Vagina (tissue), 2 donors: Measurements from ENCODE around the gene DOK3. TPM values are rescaled to one million over a fixed set of nuclear protein-coding genes. Genes with fewer than 3 reads are reported as not detected.

Source experiments
- DNase-seq, 2 donors: peaks; one replicate each; pipeline ENCODE4 v3.0.0-alpha.2; 2017; ENCODE audit errors: extremely low spot score in 2 of 2
- H3K27ac ChIP-seq: fragments of 200-600 bp; sonication (generic); one replicate; pipeline ENCODE4 v1.5.1; 2019
- H3K27me3 ChIP-seq: fragments of 200-600 bp; sonication (generic); one replicate; pipeline ENCODE4 v1.5.1; 2019
- H3K36me3 ChIP-seq, 2 donors: fragments of 200-600 bp; sonication (generic); one replicate each; pipeline ENCODE4 v1.5.1; 2017 to 2019
- H3K4me1 ChIP-seq: fragments of 200-600 bp; sonication (generic); one replicate; pipeline ENCODE4 v1.5.1; 2019
- H3K4me3 ChIP-seq, 2 donors: fragments of 200-600 bp; sonication (generic); 1 replicate in 1 of 2; 2 replicates in 1 of 2; pipeline ENCODE4 v1.5.1; 2016 to 2019
- H3K9me3 ChIP-seq: fragments of 200-600 bp; sonication (generic); one replicate; pipeline ENCODE4 v1.5.1; 2019
- POLR2A ChIP-seq, 2 donors: fragments of 450-650 bp; IDR thresholded peaks; one replicate each; pipeline ENCODE4 v1.6.1; 2017; ENCODE audit warnings: antibody characterized with exemption in 2 of 2, mild to moderate bottlenecking in 2 of 2, moderate library complexity in 2 of 2
- POLR2AphosphoS5 ChIP-seq, 2 donors: sonication (generic); formaldehyde crosslinking; IDR thresholded peaks; one replicate each; pipeline ENCODE4 v1.9.0; 2017; ENCODE audit warnings: antibody characterized with exemption in 2 of 2, mild to moderate bottlenecking in 2 of 2, low read depth in 1 of 2; ENCODE audit not compliant: insufficient read depth in 1 of 2
- intact Hi-C: fragments of 100-400 bp; cut with DNase I; formaldehyde crosslinking; loops from one replicate; pipeline ENCODE4 v1.15.1; 2023
- total RNA-seq: library from RNA; depleted of rRNA; stranded (reverse); fragments of >200 nt; gene quantifications from one replicate; pipeline ENCODE4 v1.2.3, GENCODE V29; 2016
- TF ChIP-seq, protein P1 (sequence below), 3 experiments: fragments of 450-650 bp in 2 of 3; fragments of 200-600 bp in 1 of 3; sonication (generic) in 1 of 3; IDR thresholded peaks; one replicate each; pipeline ENCODE4 v1.5.1; 2017 to 2019; ENCODE audit warnings: antibody characterized with exemption in 3 of 3, mild to moderate bottlenecking in 2 of 3, moderate library complexity in 2 of 3

The DOK3 gene
- total RNA-seq, 1 donor from 2014 or later, result 12.0 TPM

DNA sequence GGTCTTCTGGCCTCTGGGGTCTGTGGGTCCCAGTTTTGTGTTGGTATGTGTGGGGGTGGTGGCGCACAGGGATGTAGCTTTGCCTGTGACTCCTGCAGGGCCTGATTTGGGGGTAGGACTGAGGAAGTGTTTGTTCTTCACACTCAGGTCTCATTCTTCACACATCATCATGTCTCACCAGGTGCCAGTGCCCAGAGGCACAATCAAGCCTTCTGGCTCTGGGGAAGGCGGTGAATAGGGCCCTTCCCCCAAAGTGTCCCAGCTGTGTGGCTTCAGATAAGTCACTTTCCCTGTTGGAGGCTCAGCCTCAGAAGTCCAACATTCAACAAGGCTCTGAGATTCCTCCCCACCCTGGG lies 41.3 kb downstream of the DOK3 start:
- H3K9me3 ChIP-seq, result no peaks in the 10 kb centered on the region
- no peak for DNase-seq
- H3K36me3 ChIP-seq, result peaks cover 0 to 24% of the 10 kb centered on the region in 2 donors
- peaks cover 42% of the 10 kb centered on the region for H3K4me1 ChIP-seq
- TF ChIP-seq POLR2A (IDR thresholded peaks at IDR 0.05), result no peak
- no peak for TF ChIP-seq POLR2AphosphoS5 (IDR thresholded peaks at IDR 0.05; ENCODE audit: insufficient read depth in 1 of 2, low read depth in 1 of 2)
- TF ChIP-seq, protein P1, sequence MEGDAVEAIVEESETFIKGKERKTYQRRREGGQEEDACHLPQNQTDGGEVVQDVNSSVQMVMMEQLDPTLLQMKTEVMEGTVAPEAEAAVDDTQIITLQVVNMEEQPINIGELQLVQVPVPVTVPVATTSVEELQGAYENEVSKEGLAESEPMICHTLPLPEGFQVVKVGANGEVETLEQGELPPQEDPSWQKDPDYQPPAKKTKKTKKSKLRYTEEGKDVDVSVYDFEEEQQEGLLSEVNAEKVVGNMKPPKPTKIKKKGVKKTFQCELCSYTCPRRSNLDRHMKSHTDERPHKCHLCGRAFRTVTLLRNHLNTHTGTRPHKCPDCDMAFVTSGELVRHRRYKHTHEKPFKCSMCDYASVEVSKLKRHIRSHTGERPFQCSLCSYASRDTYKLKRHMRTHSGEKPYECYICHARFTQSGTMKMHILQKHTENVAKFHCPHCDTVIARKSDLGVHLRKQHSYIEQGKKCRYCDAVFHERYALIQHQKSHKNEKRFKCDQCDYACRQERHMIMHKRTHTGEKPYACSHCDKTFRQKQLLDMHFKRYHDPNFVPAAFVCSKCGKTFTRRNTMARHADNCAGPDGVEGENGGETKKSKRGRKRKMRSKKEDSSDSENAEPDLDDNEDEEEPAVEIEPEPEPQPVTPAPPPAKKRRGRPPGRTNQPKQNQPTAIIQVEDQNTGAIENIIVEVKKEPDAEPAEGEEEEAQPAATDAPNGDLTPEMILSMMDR (IDR thresholded peaks at IDR 0.05), result no peak
- intact Hi-C loops, result no loop called here
- no peak overlapping the region for H3K4me3 ChIP-seq
- no peak overlapping the region for H3K27ac ChIP-seq
- H3K27me3 ChIP-seq, result no peaks in the 10 kb centered on the region

DNA sequence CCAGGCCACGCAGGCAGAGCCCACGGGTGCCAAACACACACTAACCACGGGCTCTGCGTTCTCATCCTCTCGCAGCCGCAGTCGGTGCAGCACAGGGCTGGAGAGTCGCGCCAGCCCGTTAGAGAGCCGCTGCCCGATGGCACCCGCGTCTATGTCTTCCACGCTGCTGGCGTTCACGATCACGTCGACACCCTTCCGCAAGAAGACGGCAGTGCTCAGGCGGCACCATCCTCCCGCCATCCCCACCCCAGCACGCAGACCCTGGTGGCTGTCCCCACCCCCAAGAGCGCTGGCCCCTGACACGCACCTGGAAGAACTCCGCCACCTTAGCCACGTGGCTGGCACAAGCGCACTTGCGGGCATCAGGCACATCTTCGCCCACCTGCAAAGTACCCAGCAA lies 42.2 kb downstream of the DOK3 start:
- Histone ChIP-seq H3K4me3 (no peak overlapping the region), H3K27ac (no peak overlapping the region), H3K27me3 (no peaks in the 10 kb centered on the region), H3K4me1 (peaks cover 39% of the 10 kb centered on the region), H3K36me3 (peaks cover 0 to 24% of the 10 kb centered on the region in 2 donors), H3K9me3 (no peaks in the 10 kb centered on the region)
- no peak for TF ChIP-seq POLR2A (IDR thresholded peaks at IDR 0.05)
- intact Hi-C loops, result no loop called here
- DNase-seq, result no peak

DNA sequence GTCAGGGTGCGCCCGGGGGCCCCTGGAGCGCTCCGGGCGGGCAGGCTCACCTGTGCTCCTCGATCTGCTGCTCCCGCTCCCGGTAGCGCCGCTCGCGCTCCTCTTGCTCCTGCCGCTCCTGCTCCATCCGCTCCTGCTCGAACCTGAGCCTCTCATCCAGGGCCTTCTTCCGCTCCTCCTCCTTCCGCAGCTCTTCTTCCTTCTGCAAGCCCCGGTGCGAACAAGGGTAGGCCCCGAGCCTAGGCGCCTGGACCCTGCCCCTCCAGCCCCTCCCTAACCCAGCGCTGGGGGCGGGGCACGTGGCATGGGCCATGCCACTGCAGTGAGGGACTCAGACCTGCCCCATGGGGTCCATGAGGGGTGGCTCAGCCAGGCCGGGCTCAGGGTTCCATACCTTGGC lies 42.8 kb downstream of the DOK3 start:
- TF ChIP-seq POLR2AphosphoS5 (IDR thresholded peaks at IDR 0.05; ENCODE audit: insufficient read depth in 1 of 2, low read depth in 1 of 2) (no peak), POLR2A (IDR thresholded peaks at IDR 0.05) (no peak)
- TF ChIP-seq, protein P1 (IDR thresholded peaks at IDR 0.05), result no peak

DNA sequence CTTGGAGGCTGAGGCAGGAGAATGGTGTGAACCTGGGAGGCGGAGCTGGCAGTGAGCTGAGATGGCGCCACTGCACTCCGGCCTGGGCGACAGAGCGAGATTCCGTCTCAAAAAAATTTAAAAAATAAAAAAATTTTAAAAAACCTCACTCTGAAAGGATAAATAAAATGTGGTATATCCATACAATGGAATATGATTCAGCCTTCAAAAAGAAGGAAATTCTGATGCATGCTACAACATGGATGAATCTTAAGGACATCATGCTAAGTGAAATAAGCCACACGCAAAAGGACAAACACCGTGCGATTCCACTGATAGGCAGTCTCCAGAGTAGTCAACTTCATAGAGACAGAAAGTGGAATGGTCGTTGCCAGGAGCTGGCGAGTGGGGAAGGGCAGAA lies 44.6 kb downstream of the DOK3 start:
- intact Hi-C loops, result no loop called here
- Histone ChIP-seq H3K27me3 (no peaks in the 10 kb centered on the region), H3K9me3 (no peaks in the 10 kb centered on the region), H3K4me1 (peaks cover 15% of the 10 kb centered on the region), H3K4me3 (no peak overlapping the region), H3K36me3 (peaks cover 0 to 29% of the 10 kb centered on the region in 2 donors), H3K27ac (no peak overlapping the region)
- TF ChIP-seq POLR2AphosphoS5 (IDR thresholded peaks at IDR 0.05; ENCODE audit: insufficient read depth in 1 of 2, low read depth in 1 of 2), result no peak
- TF ChIP-seq POLR2A (IDR thresholded peaks at IDR 0.05), result no peak
- TF ChIP-seq, protein P1 (IDR thresholded peaks at IDR 0.05), result no peak
- no peak for DNase-seq

More for the DNA sequence above, 42.8 kb downstream of the DOK3 start:
- intact Hi-C loops, result no loop called here
- Histone ChIP-seq H3K4me3 (no peak overlapping the region), H3K36me3 (peaks cover 0 to 24% of the 10 kb centered on the region in 2 donors), H3K27me3 (no peaks in the 10 kb centered on the region), H3K9me3 (no peaks in the 10 kb centered on the region), H3K4me1 (peaks cover 33% of the 10 kb centered on the region), H3K27ac (no peak overlapping the region)
- no peak for DNase-seq

DNA sequence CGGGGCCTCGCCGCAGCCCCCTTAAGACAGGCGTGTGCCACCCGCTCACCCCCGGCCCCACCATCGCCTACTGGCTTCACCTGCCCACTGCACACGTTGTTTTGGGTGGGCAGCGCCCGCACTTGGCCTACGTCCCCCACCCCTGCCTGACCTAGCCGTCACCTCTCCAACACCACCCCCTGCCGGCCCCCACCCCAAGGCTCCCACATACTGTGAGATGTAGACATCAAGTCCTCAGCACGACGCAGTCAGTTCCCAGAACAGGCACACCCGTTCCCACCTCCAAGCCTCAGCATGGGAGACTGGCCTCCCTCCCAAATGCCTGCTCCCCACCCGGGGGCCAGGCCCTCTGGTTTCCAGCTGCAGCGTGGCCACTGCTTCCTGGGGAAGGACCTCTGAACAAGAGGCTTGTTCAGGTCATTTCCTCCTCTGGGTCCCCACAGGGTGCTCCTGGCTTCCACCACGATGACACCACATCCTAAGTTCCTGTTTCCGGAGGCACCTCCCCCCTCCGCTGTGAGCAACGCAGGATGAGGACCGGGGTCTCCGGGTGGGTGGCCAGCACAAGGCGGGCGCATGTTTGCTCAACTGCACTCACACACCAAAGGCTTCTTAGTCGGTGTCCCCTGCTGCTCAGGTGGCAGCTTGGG lies 47.5 kb downstream of the DOK3 start:
- Histone ChIP-seq H3K4me3 (no peak overlapping the region), H3K27ac (no peak overlapping the region), H3K9me3 (no peaks in the 10 kb centered on the region), H3K36me3 (peaks cover 0 to 31% of the 10 kb centered on the region in 2 donors), H3K27me3 (no peaks in the 10 kb centered on the region), H3K4me1 (peaks cover 5% of the 10 kb centered on the region)
- DNase-seq, result no peak
- TF ChIP-seq POLR2AphosphoS5 (IDR thresholded peaks at IDR 0.05; ENCODE audit: insufficient read depth in 1 of 2, low read depth in 1 of 2) (peak in 1 of 2 donors; percentile 35), POLR2A (IDR thresholded peaks at IDR 0.05) (no peak)
- intact Hi-C loops, result no loop called here

DNA sequence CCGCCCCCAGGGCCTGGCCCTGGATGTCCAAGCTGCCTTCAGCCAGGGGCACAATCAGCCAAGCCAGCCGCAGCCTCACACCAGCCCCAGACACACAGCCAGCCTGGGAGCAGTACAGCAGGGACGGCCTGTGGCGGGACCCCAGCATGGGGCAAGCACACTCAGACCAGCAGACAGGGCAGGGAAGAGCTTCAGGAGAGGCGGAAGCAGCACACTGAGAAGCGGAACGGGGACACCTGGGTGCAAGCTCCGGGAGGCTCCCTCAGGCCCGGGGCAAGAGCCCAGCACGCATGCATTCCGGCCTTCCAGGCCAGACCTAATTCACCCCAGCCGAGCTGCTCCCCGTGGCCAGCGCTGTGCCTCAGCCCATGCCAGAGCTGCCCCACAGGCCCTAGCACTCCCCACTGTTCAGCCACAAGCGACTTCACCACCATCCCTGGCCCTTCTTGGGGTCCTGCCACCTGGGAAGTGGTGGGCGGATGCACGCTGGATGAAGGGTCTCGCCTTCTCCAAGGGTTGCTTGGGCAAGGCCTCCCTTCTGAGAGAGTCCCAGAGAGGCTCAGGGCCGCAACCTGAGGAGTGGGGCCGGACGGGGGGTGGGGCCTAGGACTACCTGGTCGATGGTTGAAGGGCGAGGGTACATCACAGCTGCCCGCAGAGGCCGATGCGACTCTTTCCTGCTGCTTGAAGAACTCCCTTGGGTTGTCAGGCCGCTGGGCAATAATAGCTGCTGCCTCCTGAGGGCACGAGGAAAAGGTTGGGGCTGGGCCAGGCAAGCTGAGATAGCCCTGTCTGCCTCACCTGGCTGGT lies 49.6 kb downstream of the DOK3 start:
- H3K4me1 ChIP-seq, result peaks cover 24% of the 10 kb centered on the region
- no peak for TF ChIP-seq POLR2AphosphoS5 (IDR thresholded peaks at IDR 0.05; ENCODE audit: insufficient read depth in 1 of 2, low read depth in 1 of 2)
- TF ChIP-seq, protein P1 (IDR thresholded peaks at IDR 0.05), result no peak
- TF ChIP-seq POLR2A (IDR thresholded peaks at IDR 0.05), result no peak
- H3K9me3 ChIP-seq, result no peaks in the 10 kb centered on the region
- no peaks in the 10 kb centered on the region for H3K27me3 ChIP-seq
- no peak for DNase-seq
- no peak overlapping the region for H3K27ac ChIP-seq
- no peak overlapping the region for H3K4me3 ChIP-seq
- peaks cover 0 to 12% of the 10 kb centered on the region in 2 donors for H3K36me3 ChIP-seq
- intact Hi-C loops, result loop anchor here (5.0 to 10.0 kb wide), 2 partner anchors 37 to 145 kb away; partner anchors contain the start of genes MXD3 and PDLIM7
